Measurements from ENCODE around the gene CCDC33.

DNA sequence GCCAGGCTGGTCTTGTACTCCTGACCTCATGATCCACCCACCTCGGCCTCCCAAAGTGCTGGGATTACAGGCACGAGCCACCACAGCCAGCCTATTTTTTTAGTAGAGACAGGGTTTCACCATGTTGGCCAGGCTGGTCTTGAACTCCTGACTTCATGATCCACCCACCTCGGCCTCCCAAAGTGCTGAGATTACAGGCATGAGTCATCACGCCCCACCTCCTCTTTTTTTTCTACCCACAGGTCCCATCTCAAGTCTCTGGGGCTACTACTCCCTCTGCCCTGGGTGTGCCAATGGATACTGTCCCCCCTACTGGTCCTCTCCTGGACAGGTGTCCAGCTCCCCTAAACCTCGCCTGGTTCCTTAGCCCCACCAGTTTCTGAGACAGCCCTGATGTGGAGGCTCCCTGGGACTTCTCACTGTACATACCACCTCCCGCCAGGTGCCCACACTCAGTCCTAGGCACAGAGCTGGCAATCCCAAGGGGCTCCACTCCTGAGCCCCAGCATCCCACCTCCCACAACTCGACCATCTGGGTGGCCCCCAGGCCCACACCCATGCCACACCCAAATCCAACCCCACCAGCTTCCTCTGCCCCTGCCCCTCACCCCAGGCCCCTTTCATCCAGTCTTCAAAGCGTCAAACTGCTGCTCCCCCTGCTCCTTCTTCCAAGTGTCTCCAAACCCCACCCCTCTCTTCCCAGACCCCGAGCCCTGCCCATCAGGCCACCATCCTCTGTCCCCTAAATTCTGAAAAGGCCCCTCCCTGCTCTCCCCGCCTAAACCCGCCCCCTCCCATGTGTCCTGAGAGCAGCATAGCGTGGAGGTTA lies 144.4 kb downstream of the CCDC33 start:
- TF ChIP-seq, protein P1, sequence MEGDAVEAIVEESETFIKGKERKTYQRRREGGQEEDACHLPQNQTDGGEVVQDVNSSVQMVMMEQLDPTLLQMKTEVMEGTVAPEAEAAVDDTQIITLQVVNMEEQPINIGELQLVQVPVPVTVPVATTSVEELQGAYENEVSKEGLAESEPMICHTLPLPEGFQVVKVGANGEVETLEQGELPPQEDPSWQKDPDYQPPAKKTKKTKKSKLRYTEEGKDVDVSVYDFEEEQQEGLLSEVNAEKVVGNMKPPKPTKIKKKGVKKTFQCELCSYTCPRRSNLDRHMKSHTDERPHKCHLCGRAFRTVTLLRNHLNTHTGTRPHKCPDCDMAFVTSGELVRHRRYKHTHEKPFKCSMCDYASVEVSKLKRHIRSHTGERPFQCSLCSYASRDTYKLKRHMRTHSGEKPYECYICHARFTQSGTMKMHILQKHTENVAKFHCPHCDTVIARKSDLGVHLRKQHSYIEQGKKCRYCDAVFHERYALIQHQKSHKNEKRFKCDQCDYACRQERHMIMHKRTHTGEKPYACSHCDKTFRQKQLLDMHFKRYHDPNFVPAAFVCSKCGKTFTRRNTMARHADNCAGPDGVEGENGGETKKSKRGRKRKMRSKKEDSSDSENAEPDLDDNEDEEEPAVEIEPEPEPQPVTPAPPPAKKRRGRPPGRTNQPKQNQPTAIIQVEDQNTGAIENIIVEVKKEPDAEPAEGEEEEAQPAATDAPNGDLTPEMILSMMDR (IDR thresholded peaks at IDR 0.05), result no peak
- TF ChIP-seq POLR2A (IDR thresholded peaks at IDR 0.05) (no peak), EP300 (IDR thresholded peaks at IDR 0.05) (no peak)
